PC-9 (cell line): ENCODE measurements around the gene ZCCHC10. TPM values are rescaled to one million over a fixed set of nuclear protein-coding genes. Genes with fewer than 3 reads are reported as not detected.
"Not testable (repeated sequence)": the region's sequence is repeated elsewhere in the genome, so short reads cannot be mapped to it uniquely, and the experiment has no call there.

ENCODE experiments used
- BruUV-seq: library from RNA; stranded (reverse); fragments of 400-500 nt; replicated peaks from 2 replicates; lab custom pipeline; 2021; lab: Mats Ljungman, UMichigan
- CTCF ChIA-PET: fragments of 300-600 bp; sonication (Branson Sonifier 250); formaldehyde crosslinking; loops from one replicate; lab custom pipeline; 2022; ENCODE audit warnings: antibody characterized with exemption; lab: Charles Lee
- POLR2A ChIA-PET: fragments of 300-600 bp; sonication (Branson Sonifier 250); formaldehyde crosslinking; loops from one replicate; lab custom pipeline; 2022; ENCODE audit warnings: antibody characterized with exemption; ENCODE audit not compliant: unreplicated experiment; lab: Charles Lee
- DNase-seq, 2 experiments: peaks; one replicate each; pipeline versions ENCODE4 v3.0.0 to v3.0.0-alpha.2; 2015 to 2022; ENCODE audit warnings: mixed read lengths in 1 of 2
- H2AFZ ChIP-seq: fragments of 200-600 bp; sonication (generic); 2 replicates; pipeline ENCODE4 v1.8.1; 2017; ENCODE audit warnings: antibody characterized with exemption
- H3F3A ChIP-seq: fragments of 200-600 bp; sonication (generic); 2 replicates; pipeline ENCODE4 v1.8.1; 2017; ENCODE audit warnings: antibody characterized with exemption, mild to moderate bottlenecking, low read depth; ENCODE audit not compliant: insufficient read depth
- H3K27ac ChIP-seq: fragments of 200-600 bp; sonication (generic); 2 replicates; pipeline ENCODE4 v1.6.1; 2016; ENCODE audit warnings: mixed run types
- H3K27me3 ChIP-seq: fragments of 200-600 bp; sonication (generic); 2 replicates; pipeline ENCODE4 v1.6.1; 2016; ENCODE audit warnings: low read depth, mixed run types; ENCODE audit not compliant: insufficient read depth
- H3K36me3 ChIP-seq: fragments of 200-600 bp; sonication (generic); 2 replicates; pipeline ENCODE4 v1.6.1; 2016; ENCODE audit warnings: low read depth, mixed run types
- H3K4me1 ChIP-seq: fragments of 200-600 bp; sonication (generic); replicated peaks from 2 replicates; pipeline ENCODE4 v1.6.1; 2016; ENCODE audit warnings: mixed run types; ENCODE audit not compliant: insufficient read depth
- H3K4me2 ChIP-seq: fragments of 200-600 bp; sonication (generic); 2 replicates; pipeline ENCODE4 v1.6.1; 2017; ENCODE audit warnings: mixed run types
- H3K4me3 ChIP-seq: fragments of 200-600 bp; sonication (generic); 2 replicates; pipeline ENCODE4 v1.6.1; 2016; ENCODE audit warnings: mixed run types
- H3K79me2 ChIP-seq: fragments of 200-600 bp; sonication (generic); 2 replicates; pipeline ENCODE4 v1.6.1; 2017; ENCODE audit warnings: low read depth, mixed run types
- H3K9me2 ChIP-seq: fragments of 200-600 bp; sonication (generic); 2 replicates; pipeline ENCODE4 v1.8.1; 2017; ENCODE audit warnings: mild to moderate bottlenecking; ENCODE audit not compliant: insufficient read depth
- H3K9me3 ChIP-seq: fragments of 200-600 bp; sonication (generic); 2 replicates; pipeline ENCODE4 v1.8.1; 2016; ENCODE audit warnings: low read depth; ENCODE audit not compliant: insufficient read depth
- H4K20me1 ChIP-seq: fragments of 200-600 bp; sonication (generic); 2 replicates; pipeline ENCODE4 v1.8.1; 2017; ENCODE audit not compliant: insufficient read depth
- EZH2 ChIP-seq: fragments of 200-600 bp; sonication (generic); IDR thresholded peaks from 2 replicates; pipeline ENCODE4 v1.8.0; 2017; ENCODE audit warnings: antibody characterized with exemption, low read depth
- intact Hi-C: fragments of 100-400 bp; cut with micrococcal nuclease; formaldehyde crosslinking; loops from one replicate; pipeline ENCODE4 v1.10.0; 2022; ENCODE audit not compliant: unreplicated experiment
- total RNA-seq: library from RNA; stranded (reverse); gene quantifications from 2 replicates; pipeline ENCODE4 v1.2.3, GENCODE V29; 2021
- TF ChIP-seq, protein P1 (sequence below): fragments of 200-600 bp; sonication (generic); conservative IDR thresholded peaks from 2 replicates; pipeline ENCODE4 v1.6.1; 2017; ENCODE audit warnings: mixed run types, antibody characterized with exemption, mild to moderate bottlenecking, moderate library complexity

Gene ZCCHC10
- total RNA-seq, 1 experiment from 2014 or later: 14.9 TPM

DNA sequence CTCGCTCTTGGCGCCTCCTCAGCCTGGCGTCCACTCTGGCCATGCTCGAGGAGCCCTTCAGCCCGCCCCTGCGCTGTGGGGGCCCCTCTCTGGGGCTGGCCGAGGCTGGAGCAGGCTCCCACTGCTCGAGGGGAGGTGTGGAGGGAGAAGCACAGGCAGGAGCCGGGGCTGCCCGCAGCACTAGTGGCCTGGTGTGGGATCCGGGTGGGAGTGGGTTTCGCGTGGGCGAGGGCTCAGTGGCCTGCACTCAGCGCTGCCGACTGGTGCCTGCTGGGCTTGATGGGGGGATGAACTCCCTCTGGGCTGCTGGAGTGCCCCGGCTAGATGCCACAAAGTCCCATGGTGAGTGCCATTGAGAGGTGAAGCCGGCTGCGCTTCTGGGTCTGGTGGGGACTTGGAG is 21.1 kb upstream of the ZCCHC10 start:
- Histone ChIP-seq H2AFZ (no peak overlapping the region), H3K27me3 (no peaks in the 10 kb centered on the region), H3K79me2 (peaks cover 20% of the 10 kb centered on the region), H3K9me3 (no peaks in the 10 kb centered on the region), H3K4me1 (peaks cover 17% of the 10 kb centered on the region), H3F3A (peaks cover 28% of the 10 kb centered on the region; the same call in 1 of the 2 replicates), H3K36me3 (no peaks in the 10 kb centered on the region), H3K4me3 (no peak overlapping the region), H3K9me2 (no peaks in the 10 kb centered on the region), H3K4me2 (no peak overlapping the region), H3K27ac (no peak overlapping the region), H4K20me1 (no peaks in the 10 kb centered on the region)
- intact Hi-C loops: no loop called here
- ChIA-PET POLR2A (no interaction called here), CTCF (no interaction called here)
- TF ChIP-seq, protein P1, sequence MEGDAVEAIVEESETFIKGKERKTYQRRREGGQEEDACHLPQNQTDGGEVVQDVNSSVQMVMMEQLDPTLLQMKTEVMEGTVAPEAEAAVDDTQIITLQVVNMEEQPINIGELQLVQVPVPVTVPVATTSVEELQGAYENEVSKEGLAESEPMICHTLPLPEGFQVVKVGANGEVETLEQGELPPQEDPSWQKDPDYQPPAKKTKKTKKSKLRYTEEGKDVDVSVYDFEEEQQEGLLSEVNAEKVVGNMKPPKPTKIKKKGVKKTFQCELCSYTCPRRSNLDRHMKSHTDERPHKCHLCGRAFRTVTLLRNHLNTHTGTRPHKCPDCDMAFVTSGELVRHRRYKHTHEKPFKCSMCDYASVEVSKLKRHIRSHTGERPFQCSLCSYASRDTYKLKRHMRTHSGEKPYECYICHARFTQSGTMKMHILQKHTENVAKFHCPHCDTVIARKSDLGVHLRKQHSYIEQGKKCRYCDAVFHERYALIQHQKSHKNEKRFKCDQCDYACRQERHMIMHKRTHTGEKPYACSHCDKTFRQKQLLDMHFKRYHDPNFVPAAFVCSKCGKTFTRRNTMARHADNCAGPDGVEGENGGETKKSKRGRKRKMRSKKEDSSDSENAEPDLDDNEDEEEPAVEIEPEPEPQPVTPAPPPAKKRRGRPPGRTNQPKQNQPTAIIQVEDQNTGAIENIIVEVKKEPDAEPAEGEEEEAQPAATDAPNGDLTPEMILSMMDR: no peak
- no TSS peak for BruUV-seq
- no peak for DNase-seq

DNA sequence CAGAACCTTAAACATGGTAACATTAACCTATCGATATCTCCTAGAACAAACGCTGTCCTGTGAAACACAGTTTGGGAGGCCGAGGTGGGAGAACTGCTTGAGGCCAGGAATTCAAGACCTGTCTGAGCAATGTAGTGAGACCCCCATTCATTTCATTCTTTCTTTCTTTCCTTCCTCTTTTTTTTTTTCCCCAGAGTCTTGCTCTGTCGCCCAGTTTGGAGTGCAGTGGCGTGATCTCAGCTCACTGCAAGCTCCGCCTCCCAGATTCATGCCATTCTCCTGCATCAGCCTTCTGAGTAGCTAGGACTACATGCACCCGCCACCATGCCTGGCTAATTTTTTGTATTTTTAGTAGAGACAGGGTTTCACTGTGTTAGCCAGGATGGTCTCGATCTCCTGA is 20.2 kb upstream of the ZCCHC10 start:
- H3K4me3 ChIP-seq, H3K9me2 ChIP-seq, H3K9me3 ChIP-seq, CTCF ChIA-PET, H4K20me1 ChIP-seq, H3K27me3 ChIP-seq, intact Hi-C loops, BruUV-seq, H3K27ac ChIP-seq, DNase-seq, H2AFZ ChIP-seq, POLR2A ChIA-PET, H3K4me2 ChIP-seq, H3K36me3 ChIP-seq: not testable (repeated sequence)
- Histone ChIP-seq H3K4me1 (peaks cover 17% of the 10 kb centered on the region), H3K79me2 (peaks cover 14% of the 10 kb centered on the region), H3F3A (peaks cover 22% of the 10 kb centered on the region; the same call in 1 of the 2 replicates)

DNA sequence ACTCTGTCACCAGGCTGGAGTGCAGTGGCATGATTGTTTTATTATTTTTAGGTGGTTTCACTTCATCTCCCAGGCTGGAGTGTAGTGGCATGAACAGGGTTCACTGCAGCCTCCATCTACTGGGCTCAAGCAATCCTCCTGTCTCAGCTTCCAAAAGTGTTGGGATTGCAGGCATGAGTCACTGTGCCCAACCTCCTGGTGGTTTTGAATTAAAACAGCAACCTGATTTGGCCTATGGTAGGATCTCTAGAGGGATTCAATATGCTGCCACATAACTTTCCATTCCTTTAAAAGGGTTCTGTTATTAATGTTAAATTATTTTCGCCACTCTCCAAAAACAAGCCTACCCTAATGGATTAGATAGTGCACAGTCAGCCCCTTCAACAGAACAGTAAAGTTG is 15.6 kb upstream of the ZCCHC10 start:
- Histone ChIP-seq H3K4me1 (no peaks in the 10 kb centered on the region), H3K4me3 (no peak overlapping the region), H3K9me3 (no peaks in the 10 kb centered on the region), H3K36me3 (no peaks in the 10 kb centered on the region), H3K27me3 (no peaks in the 10 kb centered on the region), H3K79me2 (no peaks in the 10 kb centered on the region), H3K4me2 (no peak overlapping the region), H4K20me1 (no peaks in the 10 kb centered on the region), H2AFZ (no peak overlapping the region), H3F3A (no peaks in the 10 kb centered on the region), H3K9me2 (no peaks in the 10 kb centered on the region), H3K27ac (no peak overlapping the region)
- no TSS peak for BruUV-seq
- TF ChIP-seq EZH2: no peak
- TF ChIP-seq, protein P1: no peak
- no peak for DNase-seq
- POLR2A ChIA-PET: no interaction called here
- CTCF ChIA-PET: no interaction called here
- intact Hi-C loops: no loop called here

DNA sequence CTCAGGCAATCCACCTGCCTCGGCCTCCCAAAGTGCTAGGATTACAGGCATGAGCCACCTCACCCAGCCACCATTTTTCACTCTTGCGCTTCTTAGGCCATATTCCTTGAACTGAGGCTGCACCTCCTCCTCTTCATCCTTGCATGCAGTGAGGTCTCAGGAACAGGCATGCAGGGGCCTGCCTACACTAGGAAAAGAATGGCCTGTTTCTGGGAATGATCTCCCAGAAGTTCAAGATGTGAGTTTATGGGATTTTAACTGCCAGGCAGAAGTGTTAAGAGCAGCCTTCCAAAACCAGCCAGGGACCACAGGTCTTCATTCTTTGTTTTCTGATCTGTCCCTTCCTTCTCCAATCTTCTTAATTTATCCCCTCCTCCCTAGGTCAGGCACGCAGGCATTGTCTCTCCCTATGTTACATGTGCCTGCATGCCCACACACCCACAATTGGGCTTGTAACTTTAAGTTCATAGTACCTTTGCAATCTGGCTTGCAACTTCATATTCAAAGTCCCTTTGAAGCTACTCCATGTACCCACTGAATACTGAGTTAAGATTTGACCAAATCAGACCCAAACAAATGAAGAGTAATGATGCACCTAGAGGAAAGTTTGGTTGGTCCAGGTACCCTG is 14.9 kb upstream of the ZCCHC10 start:
- no peaks in the 10 kb centered on the region for H3K9me3 ChIP-seq
- no peaks in the 10 kb centered on the region for H4K20me1 ChIP-seq
- no peaks in the 10 kb centered on the region for H3K4me1 ChIP-seq
- no peak overlapping the region for H2AFZ ChIP-seq
- ChIA-PET CTCF (no interaction called here), POLR2A (no interaction called here)
- H3K79me2 ChIP-seq: no peaks in the 10 kb centered on the region
- H3K9me2 ChIP-seq: no peaks in the 10 kb centered on the region
- H3K4me3 ChIP-seq: no peak overlapping the region
- intact Hi-C loops: no loop called here
- H3K4me2 ChIP-seq: no peak overlapping the region
- no peaks in the 10 kb centered on the region for H3K27me3 ChIP-seq
- no peaks in the 10 kb centered on the region for H3F3A ChIP-seq
- no TSS peak for BruUV-seq
- TF ChIP-seq, protein P1: no peak
- no peak for TF ChIP-seq EZH2
- H3K27ac ChIP-seq: no peak overlapping the region
- no peaks in the 10 kb centered on the region for H3K36me3 ChIP-seq
- no peak for DNase-seq

DNA sequence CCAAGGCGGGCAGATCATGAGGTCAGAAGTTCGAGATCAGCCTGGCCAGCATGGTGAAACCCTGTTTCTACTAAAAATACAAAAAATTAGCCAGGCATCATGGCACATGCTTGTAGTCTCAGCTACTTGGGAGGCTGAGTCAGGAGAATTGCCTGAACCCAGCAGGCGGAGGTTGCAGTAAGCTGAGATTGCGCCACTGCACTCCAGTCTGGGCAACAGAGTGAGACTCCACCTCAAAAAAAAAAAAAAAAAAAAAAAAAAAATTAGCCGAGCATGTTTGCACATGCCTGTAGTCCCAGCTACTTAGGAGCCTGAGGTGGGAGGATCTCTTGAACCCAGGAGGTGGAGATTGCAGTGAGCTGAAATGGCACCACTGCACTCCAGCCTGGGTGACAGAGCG is 10.3 kb upstream of the ZCCHC10 start:
- H3K27ac ChIP-seq, H2AFZ ChIP-seq, H4K20me1 ChIP-seq, H3K4me2 ChIP-seq, H3K4me3 ChIP-seq, DNase-seq, H3K4me1 ChIP-seq, H3K79me2 ChIP-seq, H3K36me3 ChIP-seq, H3K27me3 ChIP-seq, BruUV-seq, CTCF ChIA-PET, POLR2A ChIA-PET, H3K9me3 ChIP-seq, H3F3A ChIP-seq, H3K9me2 ChIP-seq, intact Hi-C loops: not testable (repeated sequence)
